Hepatocyte (in vitro differentiated cells): ENCODE measurements around the gene GALNT13.

ENCODE experiments used
- EZH2 ChIP-seq: fragments of 200-600 bp; sonication (generic); IDR thresholded peaks from 2 replicates; pipeline ENCODE4 v1.6.1; 2016; ENCODE audit warnings: antibody characterized with exemption, mild to moderate bottlenecking, borderline replicate concordance
- TF ChIP-seq, protein P1 (sequence below): fragments of 200-600 bp; sonication (generic); IDR thresholded peaks from 2 replicates; pipeline ENCODE4 v1.5.1; 2016; ENCODE audit warnings: antibody characterized with exemption, mild to moderate bottlenecking; ENCODE audit not compliant: poor library complexity

DNA sequence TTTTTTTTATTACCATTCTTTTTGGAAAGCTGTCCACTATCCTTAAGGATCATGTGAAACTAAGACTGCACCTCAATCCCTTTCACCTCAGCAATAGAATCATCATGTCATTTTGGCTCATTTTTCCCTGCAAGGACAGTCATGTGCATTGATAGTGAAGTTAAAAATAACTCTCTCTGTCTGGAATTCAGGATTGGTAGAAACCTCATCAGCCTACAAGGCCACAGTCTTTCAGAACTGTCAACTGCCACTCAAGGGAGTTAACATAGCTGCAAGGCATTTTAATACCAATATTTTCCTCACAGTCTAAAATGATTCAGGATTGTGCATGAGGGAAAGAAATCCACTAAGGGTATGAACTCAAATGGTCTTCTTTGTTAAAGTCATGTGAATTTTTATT is 625.3 kb downstream of the GALNT13 start:
- TF ChIP-seq, protein P1, sequence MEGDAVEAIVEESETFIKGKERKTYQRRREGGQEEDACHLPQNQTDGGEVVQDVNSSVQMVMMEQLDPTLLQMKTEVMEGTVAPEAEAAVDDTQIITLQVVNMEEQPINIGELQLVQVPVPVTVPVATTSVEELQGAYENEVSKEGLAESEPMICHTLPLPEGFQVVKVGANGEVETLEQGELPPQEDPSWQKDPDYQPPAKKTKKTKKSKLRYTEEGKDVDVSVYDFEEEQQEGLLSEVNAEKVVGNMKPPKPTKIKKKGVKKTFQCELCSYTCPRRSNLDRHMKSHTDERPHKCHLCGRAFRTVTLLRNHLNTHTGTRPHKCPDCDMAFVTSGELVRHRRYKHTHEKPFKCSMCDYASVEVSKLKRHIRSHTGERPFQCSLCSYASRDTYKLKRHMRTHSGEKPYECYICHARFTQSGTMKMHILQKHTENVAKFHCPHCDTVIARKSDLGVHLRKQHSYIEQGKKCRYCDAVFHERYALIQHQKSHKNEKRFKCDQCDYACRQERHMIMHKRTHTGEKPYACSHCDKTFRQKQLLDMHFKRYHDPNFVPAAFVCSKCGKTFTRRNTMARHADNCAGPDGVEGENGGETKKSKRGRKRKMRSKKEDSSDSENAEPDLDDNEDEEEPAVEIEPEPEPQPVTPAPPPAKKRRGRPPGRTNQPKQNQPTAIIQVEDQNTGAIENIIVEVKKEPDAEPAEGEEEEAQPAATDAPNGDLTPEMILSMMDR = no peak
- TF ChIP-seq EZH2 = no peak
